ENCODE results near the gene DMD.

- no peak for TF ChIP-seq CTCF (IDR thresholded peaks at IDR 0.05; ENCODE audit: low read depth, low read length)
- TF ChIP-seq EZH2phosphoT487 (IDR thresholded peaks at IDR 0.05; ENCODE audit: low read depth), result no peak
Observed at GRCh38 chrX:31212856-31213748, 1998.2 kb downstream of the DMD start.

Data from OCI-LY3 (cell line).